Rectal smooth muscle tissue (tissue), 1 donor: ENCODE results near the gene SLC37A4.
"Not testable (repeated sequence)": the region's sequence is repeated elsewhere in the genome, so short reads cannot be mapped to it uniquely, and the experiment has no call there.

Experiments used
- H3K27ac ChIP-seq: one replicate; pipeline ENCODE4 v1.7.0; 2013; ENCODE audit warnings: low read depth, low read length, inconsistent platforms
- H3K27me3 ChIP-seq: one replicate; pipeline ENCODE4 v1.7.0; 2013; ENCODE audit warnings: low read length; ENCODE audit not compliant: control insufficient read depth, insufficient read depth
- H3K36me3 ChIP-seq: one replicate; pipeline ENCODE4 v1.7.0; 2013; ENCODE audit warnings: low read length; ENCODE audit not compliant: control insufficient read depth, insufficient read depth
- H3K4me1 ChIP-seq: one replicate; pipeline ENCODE4 v1.7.0; 2013; ENCODE audit warnings: low read length; ENCODE audit not compliant: control insufficient read depth, insufficient read depth
- H3K4me3 ChIP-seq: one replicate; pipeline ENCODE4 v1.7.0; 2013; ENCODE audit warnings: low read length
- H3K9ac ChIP-seq: one replicate; pipeline ENCODE4 v1.7.0; 2013; ENCODE audit warnings: low read length

SLC37A4 gene

DNA sequence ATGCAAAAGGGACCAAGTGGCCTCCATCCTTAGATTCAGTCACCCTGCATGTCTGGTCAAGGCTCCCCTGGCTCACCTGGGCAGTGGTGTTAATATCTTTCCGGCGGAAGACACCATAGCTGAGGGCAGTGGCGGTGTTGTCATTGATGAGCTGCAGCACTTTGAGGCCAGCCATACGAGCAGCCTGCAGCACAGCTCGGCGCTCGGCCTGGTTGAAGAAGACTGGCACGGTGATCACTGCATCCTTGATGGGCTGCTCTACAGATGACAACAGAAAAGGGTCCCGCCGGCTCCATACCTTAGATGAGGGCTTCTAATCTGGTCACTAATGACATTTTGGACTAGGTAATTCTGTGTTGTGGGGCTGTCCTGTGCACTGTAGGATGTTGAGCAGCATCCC, 23.7 kb upstream of the SLC37A4 start:
- Histone ChIP-seq H3K4me3 (no peak overlapping the region), H3K27me3 (no peaks in the 10 kb centered on the region), H3K36me3 (peaks cover 46% of the 10 kb centered on the region), H3K4me1 (peaks cover 7% of the 10 kb centered on the region), H3K27ac (no peak overlapping the region), H3K9ac (no peak overlapping the region)

DNA sequence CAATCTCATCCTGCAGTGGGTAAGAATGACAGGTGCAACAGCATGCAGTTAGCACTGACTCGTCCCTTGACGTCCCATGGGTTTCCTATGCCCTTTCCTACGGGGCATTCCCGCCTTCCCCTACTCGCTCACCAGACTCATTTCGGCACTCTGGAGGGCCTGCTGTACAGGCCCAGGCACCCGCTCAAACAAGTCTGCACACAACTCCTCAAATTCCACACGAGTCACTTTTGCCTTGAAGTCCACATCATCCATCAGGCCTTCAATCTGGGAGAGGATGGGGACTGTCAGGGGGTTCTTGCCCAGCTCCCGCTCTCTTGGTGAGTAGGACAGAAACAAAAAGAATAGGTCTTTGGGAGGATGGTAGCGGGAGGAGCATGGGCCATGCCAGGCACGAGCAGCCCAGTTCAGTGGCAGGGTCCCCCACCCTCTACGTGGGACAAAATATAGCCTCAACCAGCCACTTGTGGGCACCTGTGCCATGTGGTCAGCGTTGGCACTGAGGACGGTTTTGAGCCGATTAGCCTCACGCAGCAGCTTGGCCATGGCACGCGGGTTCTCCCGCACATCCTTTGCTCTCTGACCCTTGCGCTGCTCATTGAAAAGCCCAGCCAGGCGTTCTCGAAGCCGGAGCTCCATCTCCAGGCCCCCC, 21.6 kb upstream of the SLC37A4 start:
- Histone ChIP-seq H3K27me3 (no peaks in the 10 kb centered on the region), H3K4me3 (no peak overlapping the region), H3K4me1 (peaks cover 7% of the 10 kb centered on the region), H3K9ac (no peak overlapping the region), H3K27ac (no peak overlapping the region), H3K36me3 (peaks cover 64% of the 10 kb centered on the region)

DNA sequence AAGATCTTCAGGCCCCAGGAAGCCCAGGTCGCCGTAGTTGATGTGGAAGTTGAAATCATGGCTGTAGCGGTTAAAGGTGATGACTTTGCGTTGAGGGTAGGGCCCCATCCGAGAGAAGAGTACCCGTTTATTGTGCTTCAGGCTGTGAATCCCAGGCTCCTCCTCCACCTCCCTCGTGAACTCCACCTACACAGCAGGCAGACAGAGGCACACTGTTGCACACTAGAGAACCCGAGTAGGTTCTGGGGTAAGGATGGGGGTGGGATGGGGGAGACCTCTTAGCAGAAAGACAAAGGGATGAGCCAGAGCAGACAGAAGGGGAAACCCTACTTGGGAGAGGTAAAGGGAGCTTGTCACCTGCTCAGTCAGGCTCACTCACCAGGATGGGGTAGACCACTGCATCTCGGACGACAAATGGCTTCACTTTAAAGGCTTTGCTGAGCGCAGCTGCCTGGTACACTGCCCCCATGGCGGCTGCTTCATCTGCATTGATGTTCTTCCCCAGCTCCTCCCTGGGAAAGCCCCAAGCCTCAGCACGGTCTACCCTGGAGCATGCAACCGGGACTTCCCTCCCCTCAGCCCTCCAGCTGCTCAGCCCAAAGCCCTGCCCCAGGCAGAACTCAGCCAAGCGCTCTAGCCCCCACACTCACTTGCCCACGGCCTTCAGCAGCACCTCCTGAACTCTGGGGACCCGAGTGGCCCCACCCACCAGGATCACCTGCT, 20.9 kb upstream of the SLC37A4 start:
- Histone ChIP-seq H3K36me3 (peaks cover 66% of the 10 kb centered on the region), H3K9ac (no peak overlapping the region), H3K27me3 (no peaks in the 10 kb centered on the region), H3K4me1 (peaks cover 7% of the 10 kb centered on the region), H3K4me3 (no peak overlapping the region), H3K27ac (no peak overlapping the region)

DNA sequence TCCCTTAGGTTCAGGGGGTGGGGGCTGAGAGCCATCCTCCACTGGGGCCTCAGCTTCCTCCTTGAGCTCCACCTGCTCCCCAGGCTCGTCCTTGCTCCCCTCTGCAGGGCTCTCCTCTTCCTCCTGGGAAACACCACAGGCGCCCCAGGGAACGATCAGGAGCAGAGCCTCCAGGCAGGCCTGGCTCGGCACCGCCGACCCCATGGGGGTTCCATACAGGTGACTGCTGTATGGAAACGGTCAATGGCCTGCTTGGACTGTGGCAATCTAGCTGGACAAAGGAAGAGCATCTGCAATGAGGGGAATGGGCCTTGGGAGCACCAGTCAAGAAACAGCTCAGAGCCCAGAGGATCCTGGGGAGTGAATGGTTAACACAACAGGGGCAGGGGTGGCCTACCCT, 18.4 kb upstream of the SLC37A4 start:
- no peaks in the 10 kb centered on the region for H3K4me1 ChIP-seq
- H3K4me3 ChIP-seq = no peak overlapping the region
- H3K27me3 ChIP-seq = no peaks in the 10 kb centered on the region
- H3K27ac ChIP-seq = no peak overlapping the region
- H3K9ac ChIP-seq = no peak overlapping the region
- peaks cover 58% of the 10 kb centered on the region for H3K36me3 ChIP-seq

DNA sequence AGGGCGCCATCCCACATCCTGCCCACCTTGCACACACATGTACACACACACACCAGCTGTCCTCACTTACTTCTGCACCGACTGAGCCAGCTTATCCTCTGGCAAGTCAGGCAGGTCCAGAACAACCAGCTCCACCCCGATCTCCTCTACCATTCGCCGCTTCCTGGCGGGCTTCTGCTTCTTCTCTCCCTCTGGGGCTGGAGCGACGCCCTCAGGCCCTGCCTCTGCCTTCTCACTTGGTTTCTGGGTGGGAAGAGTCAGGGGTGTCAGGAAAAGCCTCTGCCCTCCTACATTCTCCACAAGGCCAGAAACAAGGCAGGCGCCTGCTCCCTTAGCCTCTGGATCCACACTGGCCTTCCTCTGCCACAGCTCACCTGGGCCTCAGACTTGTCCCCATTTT, 18.0 kb upstream of the SLC37A4 start:
- Histone ChIP-seq H3K27me3 (no peaks in the 10 kb centered on the region), H3K4me1 (no peaks in the 10 kb centered on the region), H3K9ac (no peak overlapping the region), H3K27ac (no peak overlapping the region), H3K36me3 (peaks cover 54% of the 10 kb centered on the region), H3K4me3 (no peak overlapping the region)

DNA sequence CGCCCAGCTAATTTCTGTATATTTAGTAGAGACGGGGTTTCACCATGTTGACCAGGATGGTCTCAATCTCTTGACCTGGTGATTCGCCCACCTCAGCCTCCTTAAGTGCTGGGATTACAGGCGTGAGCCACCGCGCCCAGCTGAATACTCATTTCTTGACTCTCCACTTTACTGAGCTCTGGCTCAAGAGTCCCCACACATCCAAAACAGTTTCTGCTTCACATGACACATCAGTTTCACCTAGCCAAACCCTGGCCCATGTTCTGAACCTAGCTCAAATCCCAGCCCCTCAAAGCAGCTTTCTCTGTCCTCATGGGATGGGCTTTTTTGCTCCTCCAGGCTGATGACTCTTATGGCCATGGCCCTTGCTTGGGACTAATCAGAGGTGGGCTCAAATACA, 16.5 kb upstream of the SLC37A4 start:
- H3K27ac ChIP-seq = no peak overlapping the region
- H3K4me1 ChIP-seq = no peaks in the 10 kb centered on the region
- H3K27me3 ChIP-seq = no peaks in the 10 kb centered on the region
- H3K4me3 ChIP-seq = no peak overlapping the region
- no peak overlapping the region for H3K9ac ChIP-seq
- H3K36me3 ChIP-seq = peaks cover 43% of the 10 kb centered on the region

DNA sequence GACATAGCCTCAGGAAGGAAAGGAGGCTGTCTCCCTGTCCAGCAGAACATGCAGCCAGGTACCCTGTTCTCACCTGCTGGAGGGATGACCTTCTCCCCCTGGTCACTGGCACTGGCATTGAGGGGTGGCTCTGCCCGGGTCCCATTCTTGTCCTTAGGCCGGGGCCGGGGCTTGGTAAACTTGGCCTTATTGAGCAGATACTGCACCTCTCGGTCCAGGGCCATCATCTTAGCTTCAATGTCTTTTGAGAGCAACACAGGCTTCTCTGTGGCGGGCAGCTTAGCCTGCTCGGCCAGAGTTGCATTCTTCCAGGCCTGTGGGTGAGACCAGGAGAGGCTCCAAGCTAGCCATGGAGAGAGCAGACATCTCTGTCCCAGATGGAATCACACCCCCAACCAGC, 15.8 kb upstream of the SLC37A4 start:
- Histone ChIP-seq H3K4me3 (no peak overlapping the region), H3K27me3 (no peaks in the 10 kb centered on the region), H3K4me1 (no peaks in the 10 kb centered on the region), H3K27ac (no peak overlapping the region), H3K9ac (no peak overlapping the region), H3K36me3 (peaks cover 36% of the 10 kb centered on the region)

DNA sequence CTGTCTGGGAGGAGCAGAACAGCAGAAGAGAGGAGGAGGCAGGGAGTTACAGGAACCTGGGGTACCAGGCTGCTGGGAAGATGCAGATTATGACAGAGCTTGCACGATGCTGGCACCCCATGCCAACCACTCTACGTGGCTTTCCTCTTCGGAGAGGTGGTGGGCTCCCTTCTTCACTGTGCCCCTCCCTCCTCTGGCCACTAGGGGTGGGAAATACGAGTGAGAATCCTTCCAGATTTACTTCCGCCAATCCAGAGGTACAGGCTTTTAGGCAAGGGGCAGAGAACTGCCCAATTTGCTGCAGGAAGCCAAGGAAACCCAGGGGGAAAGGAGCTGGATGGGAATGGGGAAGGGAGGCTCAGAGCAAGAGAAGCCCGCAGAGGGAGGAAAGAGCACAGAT, 14.0 kb upstream of the SLC37A4 start:
- H3K9ac ChIP-seq = no peak overlapping the region
- peaks cover 27% of the 10 kb centered on the region for H3K36me3 ChIP-seq
- no peak overlapping the region for H3K27ac ChIP-seq
- H3K4me1 ChIP-seq = no peaks in the 10 kb centered on the region
- H3K4me3 ChIP-seq = no peak overlapping the region
- no peaks in the 10 kb centered on the region for H3K27me3 ChIP-seq

DNA sequence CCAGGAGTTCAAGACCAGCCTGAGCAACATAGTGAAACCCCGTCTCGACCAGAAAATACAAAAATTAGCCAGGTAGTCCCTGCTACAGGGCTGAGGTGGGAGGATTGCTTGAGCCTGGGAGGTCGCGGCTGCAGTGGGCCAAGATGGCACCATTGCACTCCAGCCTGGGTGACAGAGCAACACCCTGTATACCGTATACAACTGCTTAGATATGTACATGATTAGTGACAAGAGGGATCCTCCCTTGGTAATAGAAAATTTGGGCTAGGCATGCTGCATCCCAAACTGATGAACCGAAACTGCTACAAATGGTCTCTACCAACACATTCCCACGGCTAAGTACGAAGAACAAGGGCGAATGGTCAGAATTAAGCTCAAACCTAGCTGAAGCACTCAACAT, 12.2 kb upstream of the SLC37A4 start:
- no peaks in the 10 kb centered on the region for H3K4me1 ChIP-seq
- no peak overlapping the region for H3K27ac ChIP-seq
- H3K36me3 ChIP-seq = peaks cover 13% of the 10 kb centered on the region
- no peaks in the 10 kb centered on the region for H3K27me3 ChIP-seq
- H3K4me3 ChIP-seq = no peak overlapping the region
- no peak overlapping the region for H3K9ac ChIP-seq

DNA sequence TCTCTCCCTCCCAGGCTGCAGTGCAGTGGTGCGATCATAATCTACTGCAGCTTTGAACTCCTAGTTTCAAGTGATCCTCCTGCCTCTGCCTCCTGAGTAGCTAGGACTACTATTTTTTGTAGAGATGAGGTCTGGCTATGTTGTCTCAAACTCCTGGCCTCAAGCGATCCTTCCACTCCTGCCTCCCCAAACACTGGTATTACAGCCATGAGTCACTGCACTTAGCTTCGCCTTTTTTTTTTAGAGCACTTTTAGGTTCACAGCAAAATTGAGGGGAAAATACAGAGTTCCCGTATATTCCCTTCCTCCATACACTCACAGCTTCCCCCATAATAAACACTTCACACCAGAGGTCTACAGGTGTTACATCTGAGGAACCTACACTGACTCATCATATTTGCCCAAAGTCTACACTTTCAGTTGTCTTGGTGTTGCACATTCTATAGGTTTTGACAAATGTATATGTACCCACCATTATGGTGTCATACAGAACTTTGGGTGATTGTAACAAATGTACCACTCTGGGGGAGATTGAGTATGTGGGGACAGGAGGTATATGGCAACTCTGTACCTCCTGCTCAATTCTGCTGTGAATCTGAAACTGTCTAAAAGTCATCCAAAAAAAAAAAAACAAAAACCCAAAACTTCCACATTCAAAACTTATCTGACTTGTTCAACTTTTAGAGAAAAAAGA, 11.3 kb upstream of the SLC37A4 start:
- peaks cover 4% of the 10 kb centered on the region for H3K36me3 ChIP-seq
- no peak overlapping the region for H3K27ac ChIP-seq
- H3K27me3 ChIP-seq = no peaks in the 10 kb centered on the region
- H3K9ac ChIP-seq = no peak overlapping the region
- H3K4me3 ChIP-seq = no peak overlapping the region
- no peaks in the 10 kb centered on the region for H3K4me1 ChIP-seq

DNA sequence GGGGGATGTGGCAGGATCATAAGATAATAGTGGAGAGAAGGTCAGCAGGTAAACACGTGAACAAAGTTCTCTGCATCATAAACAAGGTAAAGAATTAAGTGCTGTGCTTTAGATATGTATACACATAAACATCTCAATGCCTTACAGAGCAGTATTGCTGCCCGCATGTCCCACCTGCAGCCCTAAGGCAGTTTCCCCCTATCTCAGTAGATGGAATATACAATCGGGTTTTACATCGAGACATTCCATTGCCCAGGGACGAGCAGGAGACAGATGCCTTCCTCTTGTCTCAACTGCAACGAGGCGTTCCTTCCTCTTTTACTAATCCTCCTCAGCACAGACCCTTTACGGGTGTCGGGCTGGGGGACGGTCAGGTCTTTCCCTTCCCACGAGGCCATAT, 8.8 kb upstream of the SLC37A4 start:
- H3K4me3 ChIP-seq, H3K27me3 ChIP-seq, H3K9ac ChIP-seq: not testable (repeated sequence)

DNA sequence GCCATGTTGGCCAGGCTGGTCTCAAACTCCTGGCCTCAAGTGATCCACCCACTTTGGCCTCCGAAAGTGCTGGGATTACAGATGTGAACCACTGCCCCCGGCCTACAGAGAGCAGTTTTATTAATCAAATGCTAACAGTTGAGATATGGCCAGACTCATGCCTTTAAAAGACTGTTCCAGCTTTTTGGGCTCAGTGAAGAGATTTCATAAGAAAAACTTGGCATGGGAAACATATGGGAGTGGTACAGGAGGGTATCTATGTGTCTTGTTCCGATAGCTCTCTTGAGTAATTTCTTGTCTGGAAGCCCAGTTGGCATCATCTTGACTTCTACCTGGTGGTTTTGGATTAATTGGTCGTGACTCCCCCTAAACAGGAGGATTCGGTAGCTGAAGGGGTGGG, 8.2 kb upstream of the SLC37A4 start:
- Histone ChIP-seq H3K27me3 (no peaks in the 10 kb centered on the region), H3K36me3 (no peaks in the 10 kb centered on the region), H3K9ac (no peak overlapping the region)

More for the DNA sequence above, 8.8 kb upstream of the SLC37A4 start:
- H3K4me1 ChIP-seq, H3K27ac ChIP-seq, H3K36me3 ChIP-seq: not testable (repeated sequence)

More for the DNA sequence above, 8.2 kb upstream of the SLC37A4 start:
- no peak overlapping the region for H3K27ac ChIP-seq
- H3K4me3 ChIP-seq = no peak overlapping the region
- H3K4me1 ChIP-seq = no peaks in the 10 kb centered on the region
